AG09309 (cell line): ENCODE measurements around the gene C4orf36.
"Not testable (repeated sequence)": the region's sequence is repeated elsewhere in the genome, so short reads cannot be mapped to it uniquely, and the experiment has no call there.

Source experiments
- DNase-seq: peaks from one replicate; pipeline ENCODE4 v3.0.0-alpha.2; 2010; ENCODE audit warnings: low read depth
- H3K4me3 ChIP-seq: 2 replicates; pipeline ENCODE4 v1.5.1; 2011; ENCODE audit warnings: mild to moderate bottlenecking, low read depth, low read length, moderate library complexity; ENCODE audit not compliant: control insufficient read depth
- TF ChIP-seq, protein P1 (sequence below): IDR thresholded peaks from 2 replicates; pipeline ENCODE4 v1.5.1; 2011; ENCODE audit warnings: mild to moderate bottlenecking, low read depth, low read length, inconsistent platforms; ENCODE audit not compliant: insufficient read depth, control insufficient read depth; ENCODE audit errors: missing control alignments

Gene C4orf36

DNA sequence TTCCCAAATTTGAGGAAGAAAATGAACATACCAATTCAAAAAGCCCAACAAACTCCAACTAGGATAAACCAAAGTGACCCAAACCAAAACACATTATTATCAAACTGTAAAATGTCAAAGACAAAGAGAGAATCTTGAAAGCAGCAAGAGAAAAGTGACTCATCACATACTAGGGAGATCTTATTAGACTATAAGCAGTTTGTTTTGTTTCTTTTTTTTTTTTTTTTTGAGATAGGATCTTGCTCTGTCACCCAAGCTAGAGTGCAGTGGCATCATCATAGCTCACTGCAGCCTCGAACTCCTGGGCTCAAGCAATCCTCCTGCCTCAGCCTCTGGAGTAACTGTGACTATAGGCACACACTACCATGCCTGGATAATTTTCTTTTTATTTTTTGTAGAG lies 12.6 kb downstream of the C4orf36 start:
- TF ChIP-seq, protein P1, sequence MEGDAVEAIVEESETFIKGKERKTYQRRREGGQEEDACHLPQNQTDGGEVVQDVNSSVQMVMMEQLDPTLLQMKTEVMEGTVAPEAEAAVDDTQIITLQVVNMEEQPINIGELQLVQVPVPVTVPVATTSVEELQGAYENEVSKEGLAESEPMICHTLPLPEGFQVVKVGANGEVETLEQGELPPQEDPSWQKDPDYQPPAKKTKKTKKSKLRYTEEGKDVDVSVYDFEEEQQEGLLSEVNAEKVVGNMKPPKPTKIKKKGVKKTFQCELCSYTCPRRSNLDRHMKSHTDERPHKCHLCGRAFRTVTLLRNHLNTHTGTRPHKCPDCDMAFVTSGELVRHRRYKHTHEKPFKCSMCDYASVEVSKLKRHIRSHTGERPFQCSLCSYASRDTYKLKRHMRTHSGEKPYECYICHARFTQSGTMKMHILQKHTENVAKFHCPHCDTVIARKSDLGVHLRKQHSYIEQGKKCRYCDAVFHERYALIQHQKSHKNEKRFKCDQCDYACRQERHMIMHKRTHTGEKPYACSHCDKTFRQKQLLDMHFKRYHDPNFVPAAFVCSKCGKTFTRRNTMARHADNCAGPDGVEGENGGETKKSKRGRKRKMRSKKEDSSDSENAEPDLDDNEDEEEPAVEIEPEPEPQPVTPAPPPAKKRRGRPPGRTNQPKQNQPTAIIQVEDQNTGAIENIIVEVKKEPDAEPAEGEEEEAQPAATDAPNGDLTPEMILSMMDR, result no peak
- DNase-seq, result no peak
- no peak overlapping the region for H3K4me3 ChIP-seq

DNA sequence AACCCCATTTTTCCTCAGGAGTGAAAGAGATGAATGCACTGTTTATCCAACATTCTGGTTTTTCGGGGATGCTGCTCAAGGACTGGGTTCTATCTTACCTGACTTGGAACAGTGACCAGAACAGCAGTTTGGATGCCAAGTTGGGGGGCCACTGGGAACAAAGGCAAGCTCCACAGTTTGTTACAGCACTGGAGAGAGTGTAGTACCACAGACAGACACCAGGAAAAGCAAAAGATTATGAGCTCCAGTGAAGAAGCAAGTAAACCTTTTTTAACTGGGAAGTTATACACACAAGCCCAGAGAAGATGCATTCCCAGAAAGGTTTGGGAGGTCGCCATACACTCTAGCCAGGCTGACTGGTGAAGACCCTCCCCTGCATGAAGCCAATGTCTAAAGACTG lies 13.6 kb downstream of the C4orf36 start:
- DNase-seq, result no peak
- TF ChIP-seq, protein P1, result no peak
- H3K4me3 ChIP-seq, result no peak overlapping the region

DNA sequence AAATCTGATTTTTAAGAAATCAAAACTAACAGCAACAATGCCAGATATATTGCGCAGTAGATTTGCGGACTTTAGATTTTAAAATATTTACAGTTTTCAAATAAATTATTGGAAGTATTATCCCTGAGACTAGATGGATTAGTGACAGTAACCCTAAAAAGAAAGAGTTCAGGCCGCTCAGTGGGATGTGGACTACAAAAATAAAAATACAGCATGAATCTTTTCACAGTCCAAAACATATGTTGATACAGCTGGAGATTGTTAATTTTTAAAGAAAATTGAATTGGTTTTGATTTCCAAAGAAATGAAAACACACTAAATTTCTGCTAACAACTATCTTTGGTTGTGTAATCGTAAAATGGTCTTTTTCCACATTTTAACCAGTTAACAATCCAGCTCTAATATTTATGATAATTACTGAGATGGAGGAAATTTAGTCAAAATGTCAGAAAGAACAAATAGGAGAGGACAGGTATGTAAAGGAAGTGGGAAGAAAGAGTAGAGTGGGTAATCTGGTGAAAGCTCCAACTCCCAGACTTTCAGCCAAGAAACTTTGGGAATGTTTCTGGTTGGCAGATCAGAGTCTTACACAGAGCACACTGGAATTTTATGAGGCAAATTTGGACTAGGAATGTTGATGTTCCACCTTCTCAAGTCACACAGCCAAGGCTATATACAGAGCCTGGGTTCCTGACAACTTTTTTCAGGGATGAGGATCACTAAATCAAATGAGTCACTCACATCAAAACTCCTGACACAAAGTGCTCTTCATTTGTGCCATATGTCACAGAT lies 15.1 kb downstream of the C4orf36 start:
- no peak for DNase-seq

DNA sequence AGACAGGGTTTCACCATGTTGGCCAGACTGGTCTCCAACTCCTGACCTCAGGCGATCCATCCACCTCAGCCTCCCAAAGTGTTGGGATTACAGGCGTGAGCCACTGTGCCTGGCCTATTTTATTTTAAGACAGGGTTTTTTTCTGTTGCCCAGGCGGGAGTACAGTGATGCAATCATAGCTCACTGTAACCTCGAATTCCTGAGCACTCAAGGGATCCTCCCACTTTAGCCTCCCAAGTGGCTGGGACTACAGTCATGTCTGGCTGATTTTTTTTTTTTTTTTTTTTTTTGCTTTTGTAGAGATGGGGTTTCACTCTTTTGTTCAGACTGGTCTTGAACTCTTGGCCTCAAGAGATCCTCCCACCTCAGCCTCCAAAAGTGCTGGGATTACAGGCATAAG lies 16.8 kb downstream of the C4orf36 start:
- H3K4me3 ChIP-seq, DNase-seq: not testable (repeated sequence)

More for the DNA sequence above, 15.1 kb downstream of the C4orf36 start:
- H3K4me3 ChIP-seq, result no peak overlapping the region
- TF ChIP-seq, protein P1, result no peak

DNA sequence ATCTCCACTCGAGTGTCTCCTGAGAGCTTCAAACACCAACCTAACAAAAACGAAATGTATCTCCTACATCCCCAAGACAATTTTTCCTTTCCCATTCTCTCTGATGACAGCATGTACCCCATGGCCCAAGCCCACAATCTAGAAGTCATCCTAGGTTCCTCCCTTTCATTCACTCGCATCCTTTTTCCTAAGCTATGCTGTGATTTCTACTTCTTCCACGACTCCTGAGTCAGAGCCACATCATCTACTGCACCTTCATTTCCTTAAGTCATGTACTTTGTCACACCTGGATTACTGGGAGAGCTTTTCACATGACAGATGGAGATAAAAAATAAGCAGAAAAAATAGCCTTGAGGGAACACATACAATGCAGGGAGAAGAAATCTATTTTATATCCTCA lies 20.1 kb downstream of the C4orf36 start:
- H3K4me3 ChIP-seq, result no peak overlapping the region
- TF ChIP-seq, protein P1, result no peak
- no peak for DNase-seq

DNA sequence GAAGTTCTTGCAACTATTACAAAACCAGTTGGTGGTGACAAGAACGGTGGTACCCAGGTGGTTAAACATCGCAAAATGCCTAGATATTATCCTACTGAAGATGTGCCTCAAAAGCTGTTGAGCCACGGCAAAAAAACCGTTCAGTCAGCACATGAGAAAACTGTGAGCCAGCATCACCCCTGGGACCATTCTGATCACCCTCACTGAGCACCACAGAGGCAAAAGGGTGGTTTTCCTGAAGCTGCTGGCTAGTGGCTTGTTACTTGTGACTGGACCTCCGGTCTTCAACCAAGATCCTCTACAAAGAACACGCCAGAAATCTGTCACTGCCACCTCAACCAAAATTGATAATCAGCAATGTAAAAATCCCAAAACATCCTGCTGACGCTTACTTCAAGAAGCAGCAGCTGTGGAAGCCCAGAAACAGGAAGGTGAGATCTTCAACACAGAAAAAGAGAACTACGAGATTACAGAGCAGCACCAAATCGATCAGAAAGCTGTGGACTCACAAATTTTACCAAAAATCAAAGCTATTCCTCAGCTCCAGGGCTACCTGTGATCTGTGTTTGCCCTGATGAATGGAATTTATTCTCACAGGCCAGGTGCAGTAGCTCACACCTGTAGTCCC lies 21.7 kb downstream of the C4orf36 start:
- no peak overlapping the region for H3K4me3 ChIP-seq
- TF ChIP-seq, protein P1, result no peak
- DNase-seq, result no peak

- TF ChIP-seq, protein P1, result no peak
- no peak for DNase-seq
- H3K4me3 ChIP-seq, result no peak overlapping the region
Observed at GRCh38 chr4:86857341-86858052, 34.7 kb downstream of the C4orf36 start.
